ENCODE data around the gene KIF3A. TPM values are rescaled to one million over a fixed set of nuclear protein-coding genes. Genes with fewer than 3 reads are reported as not detected.

KIF3A gene
- total RNA-seq (ENCODE audit: insufficient read depth, low replicate concordance) = 7.2 TPM

DNA sequence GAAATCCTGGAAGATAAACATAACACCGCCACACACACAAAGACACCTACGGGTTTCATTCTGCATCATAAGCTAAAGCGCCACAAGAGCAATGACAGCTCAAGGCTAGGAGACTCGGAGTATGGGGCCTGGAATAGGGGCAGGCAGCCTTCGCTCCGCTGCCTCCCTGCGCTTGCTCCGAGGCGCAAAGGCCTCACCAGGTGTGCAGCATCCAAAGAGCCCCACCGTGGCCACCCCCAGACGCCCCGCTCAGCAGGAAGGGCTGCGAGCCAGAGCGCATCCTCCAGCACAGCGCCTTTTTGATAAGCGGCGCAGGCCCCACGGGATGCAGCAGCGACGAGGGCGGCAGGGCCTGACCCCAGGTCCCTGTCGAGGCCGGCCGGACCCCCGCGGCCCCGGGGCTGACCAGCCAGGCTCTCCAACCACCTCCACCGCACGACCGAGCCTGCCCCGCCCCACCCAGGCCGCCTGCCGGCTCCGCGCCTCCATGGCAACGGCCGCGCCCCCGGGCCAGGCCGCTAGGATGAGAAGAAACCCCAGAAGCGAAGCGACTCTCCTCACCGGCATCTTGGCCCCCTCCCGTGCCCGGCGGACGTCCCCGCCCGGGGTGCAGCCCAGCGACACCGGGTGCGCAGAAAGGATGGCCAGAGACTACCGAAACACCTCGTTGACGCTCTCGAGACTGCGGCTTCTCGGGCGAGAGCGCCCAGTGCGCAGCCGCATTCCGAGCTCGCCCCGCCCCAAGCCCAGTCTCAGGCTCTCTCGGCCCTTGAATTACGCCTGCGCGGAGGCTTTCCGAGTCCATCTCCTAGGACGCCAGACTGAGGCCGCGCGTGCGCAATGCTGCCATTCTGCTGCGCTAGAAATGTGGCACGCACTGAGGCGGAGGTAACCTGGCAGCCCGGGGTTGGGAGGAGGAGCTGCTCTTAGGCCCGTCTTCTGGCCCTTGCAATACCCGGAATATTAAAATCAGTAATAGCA is at the start of gene KIF3A:
TSS of gene KIF3A (minus strand) at position 694 of the 981 bp plus-strand sequence. CDS start at position 567, 127 bp downstream.
- peak; percentile 99 for DNase-seq (ENCODE audit: low spot score)

DNA sequence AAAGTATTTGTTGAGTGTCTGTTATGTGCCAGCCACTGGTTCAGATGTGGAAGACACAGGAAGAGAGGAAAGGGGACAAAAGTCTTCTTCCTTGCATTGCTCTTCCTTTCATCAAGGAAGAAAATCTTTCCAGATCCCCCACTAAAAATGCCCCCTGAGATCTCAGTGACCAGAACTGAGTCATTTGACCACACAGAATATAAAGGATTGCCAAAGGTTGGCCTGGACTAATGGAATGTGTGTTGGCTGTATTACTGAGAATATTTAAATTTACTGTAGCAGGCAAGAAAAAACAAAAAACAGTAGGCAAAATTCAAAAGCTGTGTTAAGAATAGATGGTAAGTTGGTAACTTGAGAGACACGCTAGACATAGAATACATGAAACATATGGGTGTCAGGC is 49.7 kb upstream of the KIF3A start:
- no peak for DNase-seq (ENCODE audit: low spot score)

DNA sequence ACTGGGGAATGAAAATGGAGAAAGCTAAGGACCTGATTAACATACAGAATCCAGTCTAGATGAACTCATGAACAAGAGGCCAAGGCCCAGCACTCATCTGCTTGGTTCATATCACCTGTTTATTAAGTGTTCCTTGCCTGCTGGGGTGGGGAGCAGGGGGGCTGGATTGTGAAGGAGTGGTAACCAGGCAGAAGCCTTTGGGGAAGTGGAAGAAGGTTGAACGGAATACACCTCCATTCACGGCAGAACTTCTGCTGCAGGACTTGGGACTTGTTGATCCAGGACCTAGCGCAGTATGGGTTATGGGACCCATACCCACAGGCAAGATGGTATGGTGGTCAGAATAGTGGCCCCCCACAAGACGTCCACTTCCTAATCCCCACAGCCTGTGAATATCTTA is 48.5 kb upstream of the KIF3A start:
- no peak for DNase-seq (ENCODE audit: low spot score)

DNA sequence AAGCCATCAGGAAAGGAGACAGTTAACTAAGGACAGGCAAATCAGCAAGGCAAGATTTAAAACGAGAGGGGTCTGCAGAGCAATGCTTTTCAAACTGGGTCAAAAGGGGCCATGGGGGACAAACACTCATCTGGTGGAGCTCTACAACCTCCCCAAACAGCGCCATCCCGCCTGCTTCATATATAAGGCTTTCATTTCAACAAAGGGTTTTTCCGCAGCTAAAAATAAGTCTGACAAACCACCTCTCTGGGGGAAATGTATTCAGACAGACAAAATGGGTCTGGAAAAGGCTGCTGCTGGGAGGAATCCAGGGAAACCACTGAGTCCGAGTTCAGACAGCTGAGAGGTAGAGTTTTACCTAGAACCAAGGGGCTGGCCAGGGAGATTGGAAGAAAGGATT is 48.0 kb upstream of the KIF3A start:
- DNase-seq (ENCODE audit: low spot score) = no peak

DNA sequence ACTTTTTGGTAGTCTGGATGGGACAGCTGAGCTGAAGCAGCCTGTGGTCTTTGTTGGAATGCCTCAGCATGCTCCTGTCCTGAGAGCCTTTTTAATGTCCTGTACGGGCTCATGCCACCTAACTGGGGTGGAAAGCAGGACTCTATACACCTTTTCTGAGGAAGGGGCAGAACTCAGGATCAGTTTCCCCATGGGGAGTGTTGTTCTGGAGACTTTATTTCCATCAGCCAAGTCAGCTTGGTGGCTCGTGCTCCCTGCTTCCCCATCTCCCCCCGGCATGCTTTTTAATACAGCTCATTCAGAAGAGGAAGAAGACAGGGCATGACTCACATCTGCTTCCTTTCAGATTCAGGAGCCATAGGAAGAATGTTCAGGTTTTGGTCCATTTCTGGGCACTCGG is 44.8 kb upstream of the KIF3A start:
- no peak for DNase-seq (ENCODE audit: low spot score)

DNA sequence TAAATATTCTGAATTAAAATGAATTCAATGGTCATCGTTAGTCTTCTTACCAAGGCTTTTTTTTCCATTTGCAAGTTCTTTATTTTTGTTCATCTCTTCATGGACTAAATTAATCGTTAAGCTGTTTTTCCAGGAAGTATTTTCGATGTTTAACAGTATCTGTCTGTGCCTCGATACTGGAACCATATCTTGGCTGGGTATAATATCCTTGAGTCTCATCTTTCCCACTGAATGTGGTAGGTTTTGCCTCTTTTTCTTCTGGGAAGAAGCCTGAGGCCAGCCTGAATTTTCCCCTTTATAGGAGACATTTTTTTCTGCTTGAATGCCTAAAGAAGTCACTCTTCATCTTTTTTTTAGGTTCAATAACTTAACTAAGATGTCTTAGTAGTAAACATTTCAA is 43.7 kb upstream of the KIF3A start:
- DNase-seq (ENCODE audit: low spot score) = no peak

DNA sequence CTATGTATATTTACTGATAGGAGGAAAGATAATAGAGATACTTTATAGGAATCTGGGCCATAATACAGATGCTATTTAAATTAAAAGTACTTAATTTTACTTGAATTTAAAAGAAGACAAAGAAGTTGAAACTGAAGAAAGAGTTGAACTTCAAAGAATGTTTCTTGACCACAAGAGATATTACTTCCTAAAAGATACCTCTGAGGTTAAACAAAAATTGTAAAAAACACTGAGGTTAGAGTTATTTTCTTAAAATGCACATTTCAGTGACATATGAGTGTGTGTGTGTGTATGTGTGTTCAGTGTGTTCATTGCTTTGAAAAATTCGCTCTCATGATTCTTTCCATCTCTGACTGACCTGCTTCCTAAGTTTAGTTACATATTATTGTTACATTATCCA is 43.2 kb upstream of the KIF3A start:
- DNase-seq (ENCODE audit: low spot score) = no peak

DNA sequence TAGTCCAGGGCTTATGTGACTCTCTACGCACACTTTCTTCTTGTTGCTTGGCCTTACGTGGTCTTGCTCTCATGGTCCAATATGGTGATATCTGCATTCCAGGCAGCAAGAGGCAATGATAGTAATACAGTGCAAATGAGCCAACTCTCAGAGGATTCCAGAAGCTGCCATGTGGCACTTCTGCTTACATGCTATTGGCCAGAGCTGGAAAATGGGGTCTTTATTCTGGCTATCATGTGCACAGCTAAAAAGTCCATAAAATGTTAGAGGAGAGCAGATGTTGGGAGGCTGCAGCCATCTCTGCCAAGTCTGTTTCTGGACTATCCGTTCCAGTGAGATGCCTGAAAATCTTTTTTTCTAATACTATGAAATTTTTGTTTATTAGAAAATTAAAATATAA is 42.6 kb upstream of the KIF3A start:
- DNase-seq (ENCODE audit: low spot score) = no peak

DNA sequence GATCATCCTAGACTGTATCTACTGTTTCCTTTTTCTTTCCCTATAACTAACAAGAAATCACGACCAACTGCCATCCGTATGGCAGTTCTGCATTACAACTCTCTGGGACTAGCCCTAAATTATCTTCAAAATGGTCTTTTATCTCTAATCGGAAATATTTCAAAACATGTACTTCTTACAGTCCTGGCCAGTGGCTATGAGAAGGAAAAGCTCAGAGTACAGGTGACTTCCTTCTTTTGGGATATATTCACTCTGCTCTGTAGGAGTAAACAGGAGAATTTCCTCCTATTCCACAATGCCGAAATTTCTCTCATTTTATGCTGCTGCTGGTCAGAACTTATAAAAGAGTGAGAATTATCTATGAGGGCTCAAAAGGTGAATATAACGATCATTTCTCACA is 41.5 kb upstream of the KIF3A start:
- DNase-seq (ENCODE audit: low spot score) = no peak

DNA sequence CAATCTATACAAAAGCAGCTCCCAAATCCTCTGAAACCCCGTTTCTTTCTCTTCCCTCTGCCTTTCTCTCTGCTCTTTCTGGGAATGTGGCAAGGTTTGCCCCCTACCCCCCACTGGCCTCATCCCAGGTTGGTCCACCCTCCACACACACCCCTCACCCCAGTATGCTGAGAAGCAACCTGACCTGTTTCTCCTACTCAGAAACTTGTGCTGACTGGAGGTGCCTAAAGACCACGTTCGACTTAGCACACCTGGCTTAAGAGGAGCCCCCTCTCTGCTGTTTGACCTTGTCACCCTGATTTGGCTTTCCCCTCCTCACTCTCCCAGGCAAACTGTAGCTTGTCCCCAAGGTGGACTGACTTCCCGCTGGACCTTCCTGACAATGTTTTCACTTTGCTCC is 40.8 kb upstream of the KIF3A start:
- DNase-seq (ENCODE audit: low spot score) = no peak

DNA sequence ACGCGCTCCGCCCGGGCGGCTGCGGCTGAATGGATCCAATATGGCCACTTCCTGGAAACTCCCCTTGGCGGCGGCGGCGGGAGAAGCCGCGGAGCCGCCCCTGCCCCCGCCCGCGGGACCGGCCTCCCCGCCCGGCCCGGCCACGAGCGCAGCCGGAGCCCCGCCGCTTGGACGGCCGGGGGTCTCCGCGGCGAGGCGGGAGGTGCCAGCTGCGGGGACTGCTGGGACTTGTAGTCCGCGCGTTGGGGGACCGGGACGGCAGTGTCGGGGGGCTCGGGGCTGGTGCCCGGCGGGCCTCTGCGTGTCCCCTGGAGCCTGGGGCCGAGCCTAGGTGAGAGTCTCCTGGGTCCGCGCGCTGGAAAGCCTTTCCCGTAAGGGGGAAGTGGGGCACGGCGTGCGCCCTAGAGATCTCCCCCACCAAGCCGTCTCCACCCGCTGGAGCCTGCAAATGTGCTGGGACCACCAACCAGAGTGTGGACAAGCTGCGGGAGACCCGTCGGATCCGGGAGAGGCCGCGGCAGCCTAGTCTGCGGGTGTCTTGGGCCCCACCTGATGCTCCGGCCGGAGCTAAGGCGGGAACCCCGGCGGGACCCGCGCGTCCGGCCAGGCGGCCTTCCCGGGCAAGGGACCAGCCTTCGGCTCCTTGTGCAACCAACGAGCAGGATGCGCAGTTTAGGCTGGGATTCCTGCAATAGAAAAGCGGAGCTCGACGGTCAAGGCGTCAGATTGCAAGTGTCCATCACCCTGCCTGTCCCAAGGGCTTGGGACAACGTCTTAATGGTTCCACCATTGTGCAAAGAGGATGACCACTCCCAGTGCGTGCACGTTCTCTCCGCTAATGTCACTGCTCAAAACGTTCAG is 40.1 kb upstream of the KIF3A start, which contains the start of gene SEPTIN8:
TSS of gene SEPTIN8 (minus strand) at position 31 of the 861 bp plus-strand sequence. CDS start 102 bp downstream, outside the sequence.
- DNase-seq (ENCODE audit: low spot score) = peak; percentile 54

DNA sequence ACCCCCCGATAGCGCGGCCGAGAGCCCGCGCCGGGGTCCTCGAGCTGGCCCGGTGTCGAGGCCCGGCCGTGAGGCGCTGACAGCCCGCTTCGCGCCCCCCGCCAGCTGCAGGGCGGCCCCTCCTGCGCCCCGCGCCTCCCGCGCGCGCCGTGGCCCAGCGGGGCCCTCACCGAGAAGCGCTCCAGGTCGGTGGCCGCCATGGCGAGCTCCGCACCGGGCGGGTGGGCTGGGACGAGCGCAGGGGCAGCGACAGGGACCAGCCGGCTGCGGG is 39.5 kb upstream of the KIF3A start:
- no peak for DNase-seq (ENCODE audit: low spot score)

DNA sequence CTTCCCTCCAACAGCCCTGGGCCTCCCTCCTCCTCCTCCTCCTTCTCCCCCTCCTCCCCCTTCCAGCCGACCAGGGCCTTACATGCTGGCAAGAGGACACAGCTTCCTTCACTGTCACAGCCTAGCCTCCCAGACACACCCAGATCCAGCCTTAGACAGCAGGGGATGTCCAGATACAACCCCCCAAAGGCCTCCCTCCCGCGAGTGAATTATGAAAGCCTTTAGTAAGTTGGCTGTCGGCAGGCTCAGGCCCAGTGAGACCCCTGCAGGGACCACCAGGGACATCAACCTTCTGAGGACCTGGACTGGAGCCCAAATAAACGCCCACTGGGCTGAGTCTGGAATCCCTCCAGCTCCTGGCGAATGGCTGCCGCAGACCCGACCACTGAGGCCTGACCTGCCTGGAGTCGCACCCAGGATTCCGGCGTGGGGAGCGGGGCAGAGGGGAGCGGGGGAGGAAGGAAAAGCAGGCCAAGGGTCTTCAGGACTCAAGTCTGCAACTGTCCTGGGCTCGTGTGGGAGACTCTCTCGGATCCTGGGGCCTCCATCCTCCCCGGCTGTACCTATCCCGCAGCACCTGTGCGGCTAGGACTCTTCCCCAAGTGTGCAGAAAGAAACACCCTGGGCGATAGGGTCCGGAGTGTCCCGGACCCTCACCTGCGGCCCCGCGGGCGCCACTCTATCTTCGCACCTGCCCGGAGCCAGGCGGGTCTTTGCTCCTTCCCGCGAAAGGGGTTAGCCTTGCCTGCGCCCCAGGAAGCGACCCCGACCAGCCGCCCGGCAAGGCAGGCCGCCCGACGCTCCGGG is 39.0 kb upstream of the KIF3A start:
- DNase-seq (ENCODE audit: low spot score) = peak; percentile 73

DNA sequence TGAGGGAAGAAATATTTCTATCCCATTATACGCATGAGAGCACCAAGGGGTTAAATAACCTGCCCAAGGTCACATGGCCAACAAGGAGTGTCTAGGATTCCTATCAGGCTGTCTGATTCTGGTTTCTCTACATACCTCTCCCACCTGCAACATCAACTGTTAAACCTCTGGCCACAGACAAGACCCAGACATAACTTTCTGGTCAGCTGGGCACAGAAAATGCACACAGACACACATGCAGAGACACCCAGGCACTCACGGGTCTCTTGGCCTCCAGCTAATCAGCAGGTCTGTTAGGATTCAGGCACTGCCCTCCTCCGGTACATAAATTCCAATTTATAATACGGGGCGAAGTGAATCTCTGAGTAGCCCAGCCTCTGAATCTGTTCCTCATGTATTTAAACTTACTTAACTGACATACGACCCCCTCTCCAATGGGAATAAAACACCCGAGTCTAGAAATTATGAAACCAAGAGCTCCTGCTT is 38.2 kb upstream of the KIF3A start:
- no peak for DNase-seq (ENCODE audit: low spot score)

DNA sequence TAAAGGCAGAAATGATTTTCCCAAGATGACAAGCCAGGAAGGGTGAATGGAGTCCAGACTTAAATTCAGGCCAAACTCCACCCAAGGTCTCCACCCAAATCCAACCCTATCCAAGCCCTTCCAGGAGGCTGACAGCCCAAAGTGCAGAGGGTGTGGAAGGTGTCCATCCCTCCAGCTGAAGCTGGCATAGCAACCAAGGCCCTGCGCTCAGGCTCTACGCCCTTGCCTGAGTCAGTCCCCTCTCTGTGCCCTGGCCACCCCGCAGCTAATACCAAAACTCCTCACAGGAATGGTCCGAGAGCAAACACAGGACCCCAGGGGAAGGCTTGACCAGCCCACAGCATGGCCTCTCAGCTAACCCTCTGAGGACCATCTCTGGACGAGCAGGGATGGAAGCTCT is 37.5 kb upstream of the KIF3A start:
- no peak for DNase-seq (ENCODE audit: low spot score)

DNA sequence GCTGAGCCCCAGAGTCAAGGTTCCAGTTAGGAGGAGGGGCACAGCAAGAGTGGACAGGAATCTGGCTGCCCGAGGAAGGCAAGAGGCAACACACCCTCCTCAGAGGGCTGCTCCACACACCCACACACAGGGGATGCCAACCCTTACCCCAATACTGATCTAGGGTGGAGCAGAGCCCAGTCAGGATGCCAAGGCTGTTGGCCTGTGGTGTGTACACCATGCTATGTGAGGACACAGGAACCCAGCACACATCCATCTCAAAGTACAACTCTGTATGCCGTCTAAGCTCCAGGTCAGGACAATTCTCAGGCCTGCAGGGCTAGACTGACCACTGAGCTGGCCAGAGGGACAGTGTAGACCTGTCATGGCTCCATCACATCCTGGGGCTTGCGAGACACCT is 37.1 kb upstream of the KIF3A start:
- DNase-seq (ENCODE audit: low spot score) = no peak

DNA sequence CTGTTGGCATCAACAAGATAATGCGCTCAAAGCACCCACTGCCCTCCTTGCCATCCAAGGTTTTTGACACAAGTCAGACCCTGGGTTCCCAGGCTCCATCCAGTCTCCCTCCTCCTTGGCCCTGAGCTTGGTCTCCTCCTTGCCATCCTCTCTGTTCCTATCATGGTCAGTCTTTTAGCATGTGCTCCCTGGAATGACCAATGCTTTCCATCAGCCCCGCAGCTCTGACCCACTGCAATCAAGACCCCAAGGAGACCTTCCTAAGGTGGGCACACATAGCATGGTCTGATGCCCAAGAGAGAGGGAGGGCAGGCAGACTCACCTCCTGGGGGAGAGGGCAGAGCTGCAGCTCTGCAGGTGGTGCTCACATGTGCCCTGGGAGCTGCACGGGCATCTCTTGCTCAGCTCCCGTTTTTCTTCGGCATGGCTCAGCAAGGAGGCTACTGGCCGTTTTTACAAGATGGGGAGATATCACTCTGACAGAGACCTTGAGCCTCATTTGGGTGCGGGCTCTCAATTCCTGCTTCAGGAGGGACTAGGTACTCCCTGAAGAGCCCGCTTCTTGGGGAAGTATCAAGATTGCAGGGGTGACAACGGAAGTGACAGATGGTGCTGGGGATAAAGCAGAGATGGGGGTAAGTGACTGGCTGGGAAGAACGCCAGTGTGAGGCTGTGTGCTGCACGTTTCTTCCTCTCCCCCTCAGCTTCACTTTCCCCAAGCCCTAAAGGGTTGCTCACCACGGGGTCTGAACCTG is 36.4 kb upstream of the KIF3A start:
- no peak for DNase-seq (ENCODE audit: low spot score)

DNA sequence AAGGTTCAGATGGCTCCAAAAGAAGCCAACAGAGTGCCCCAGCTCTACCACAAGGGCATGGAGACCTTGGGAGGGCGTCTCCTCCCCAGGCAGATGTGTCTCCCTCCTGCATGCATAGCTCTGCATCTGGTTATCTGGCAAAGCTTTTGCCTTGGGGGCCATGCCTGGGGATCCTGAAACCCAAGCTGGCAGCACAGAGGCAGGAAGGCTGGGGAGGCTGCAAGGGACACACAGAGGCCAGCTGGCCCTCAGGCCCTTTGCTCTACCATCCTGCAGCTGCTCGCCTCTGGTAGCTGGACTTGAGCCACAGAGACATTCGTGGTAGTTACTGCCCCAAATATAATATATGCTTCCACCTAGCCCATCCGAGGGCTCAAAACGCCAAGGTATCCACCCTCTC is 35.8 kb upstream of the KIF3A start:
- DNase-seq (ENCODE audit: low spot score) = no peak

DNA sequence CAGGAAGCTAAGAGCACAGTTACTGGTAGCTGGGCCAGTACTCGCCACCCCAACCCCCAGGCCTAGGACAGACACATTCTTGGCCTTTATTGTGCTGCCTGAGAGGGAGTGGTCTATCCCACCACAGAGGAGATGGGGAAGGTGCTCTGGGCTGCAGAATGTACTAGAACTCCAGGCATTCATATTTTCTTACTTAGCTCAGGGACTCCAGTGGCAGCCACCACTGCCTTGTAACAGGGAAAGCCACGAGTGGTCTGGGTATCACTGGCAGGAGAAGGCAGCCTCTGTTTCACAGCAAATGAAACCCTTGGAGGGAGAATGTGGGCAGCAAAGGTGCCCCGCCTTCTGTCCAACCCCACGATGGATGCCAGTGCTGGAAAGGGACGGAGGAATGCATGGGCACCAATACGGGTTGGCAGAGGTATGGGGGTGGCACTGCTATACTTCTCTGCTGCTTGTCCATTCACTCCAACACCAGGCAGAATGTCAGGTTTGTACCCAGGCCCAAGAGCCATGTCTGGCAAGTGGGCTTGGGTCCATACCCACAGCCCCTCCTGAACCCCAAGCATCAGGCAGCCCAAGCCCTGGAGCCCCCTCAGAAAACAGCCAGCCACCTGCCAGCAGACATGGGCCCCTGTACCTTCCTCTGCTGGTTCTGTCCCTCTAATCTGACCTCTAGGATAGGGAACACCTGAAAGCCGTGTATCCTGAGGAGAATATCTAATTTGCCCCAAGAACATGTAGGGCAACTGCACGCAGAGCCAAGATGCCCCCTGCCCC is 35.1 kb upstream of the KIF3A start:
- DNase-seq (ENCODE audit: low spot score) = no peak

DNA sequence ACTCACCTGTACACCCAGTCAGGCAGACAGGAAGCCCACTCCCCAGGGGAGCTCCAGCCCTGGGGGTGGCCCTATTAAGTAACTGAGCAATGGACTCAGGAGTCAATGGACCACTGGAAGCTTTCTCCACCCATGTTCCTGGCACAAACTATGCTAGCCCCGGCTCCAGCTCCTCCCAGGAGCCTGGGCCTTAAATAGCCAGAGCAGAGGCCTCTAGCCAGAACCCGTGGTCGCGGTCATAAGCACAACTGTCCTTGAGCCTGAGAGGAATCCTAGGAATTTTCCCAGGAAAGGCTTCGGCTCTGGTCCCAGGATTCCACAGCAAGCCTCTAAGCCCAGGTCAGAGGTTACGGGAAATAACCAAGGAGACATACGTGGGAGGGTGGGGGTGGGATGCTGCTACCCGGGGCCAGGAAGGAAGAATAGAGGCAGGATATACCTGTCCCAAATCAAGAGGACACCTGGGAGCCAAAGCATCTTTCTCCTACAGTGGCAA is 34.2 kb upstream of the KIF3A start:
- DNase-seq (ENCODE audit: low spot score) = peak; percentile 39

All from umbilical cord (tissue), 2 donors.